K562 (cell line): ENCODE results near the gene YPEL1. TPM values are rescaled to one million over a fixed set of nuclear protein-coding genes. Genes with fewer than 3 reads are reported as not detected.

Experiments used
- CTCF ChIP-seq, 3 experiments: IDR thresholded peaks in 2 of 3; conservative IDR thresholded peaks in 1 of 3; 2 replicates each; pipeline ENCODE4 v1.5.1; 2011 to 2012; ENCODE audit warnings: low read length in 3 of 3, mild to moderate bottlenecking in 3 of 3, control low read depth in 2 of 3, improper control_type of control experiment in 1 of 3, inconsistent platforms in 1 of 3, low read depth in 1 of 3, mixed read lengths in 1 of 3, moderate library complexity in 1 of 3; ENCODE audit not compliant: insufficient read depth in 2 of 3
- HMGN3 ChIP-seq: IDR thresholded peaks from 2 replicates; pipeline ENCODE4 v1.6.1; 2011; ENCODE audit warnings: borderline replicate concordance, low read depth, mild to moderate bottlenecking, mixed read lengths, low read length; ENCODE audit not compliant: insufficient read length; ENCODE audit errors: extremely low read depth
- HMGXB4 ChIP-seq: sonication (generic); formaldehyde crosslinking; IDR thresholded peaks from 2 replicates; pipeline ENCODE4 v1.8.1; 2023; ENCODE audit warnings: mild to moderate bottlenecking, missing genetic modification reagents
- MAFK ChIP-seq: IDR thresholded peaks from 2 replicates; pipeline ENCODE4 v1.6.1; 2011; ENCODE audit warnings: low read length, improper control_type of control experiment
- PYGO2 ChIP-seq: fragments of 450-650 bp; IDR thresholded peaks from 2 replicates; pipeline ENCODE4 v1.6.1; 2016; ENCODE audit warnings: mild to moderate bottlenecking, missing genetic modification characterization, moderate library complexity, missing compliant biosample characterization
- STAT6 ChIP-seq: sonication (generic); formaldehyde crosslinking; IDR thresholded peaks from 2 replicates; pipeline ENCODE4 v1.8.1; 2023; ENCODE audit warnings: mild to moderate bottlenecking, missing genetic modification reagents
- XRCC5 ChIP-seq: fragments of 200-400 bp; formaldehyde crosslinking; IDR thresholded peaks from 2 replicates; pipeline ENCODE4 v1.6.1; 2017; ENCODE audit warnings: low read depth, mild to moderate bottlenecking, low read length
- YY1 ChIP-seq, 3 experiments: IDR thresholded peaks; 2 replicates each; pipeline ENCODE4 v1.6.1; 2011; ENCODE audit warnings: low read length in 2 of 3, mild to moderate bottlenecking in 2 of 3, moderate library complexity in 2 of 3, borderline replicate concordance in 1 of 3, control low read depth in 1 of 3, low read depth in 1 of 3; ENCODE audit not compliant: insufficient read depth in 3 of 3, insufficient replicate concordance in 2 of 3, control insufficient read depth in 1 of 3, insufficient read length in 1 of 3; ENCODE audit errors: extremely low read depth in 1 of 3
- ZNF121 ChIP-seq: sonication (generic); formaldehyde crosslinking; conservative IDR thresholded peaks from 2 replicates; pipeline ENCODE4 v1.8.0; 2022; ENCODE audit warnings: missing genetic modification reagents
- polyA plus RNA-seq, 8 experiments: library from polyadenylated mRNA; depleted of rRNA in 4 of 8; stranded (reverse) in 5 of 8; unstranded in 3 of 8; fragments of >200 nt; fragmentation: Nextera tagmentation in 2 of 8; fragmentation: Illumina TruSeq in 1 of 8; extraction: Ambion mirVana in 2 of 8; extraction: Trizol in 1 of 8; gene quantifications; 2 replicates each; pipeline versions ENCODE4 v1.2.1 to v1.2.3, GENCODE V29; 2011 to 2014; ENCODE audit warnings: inconsistent platforms in 1 of 8, missing spikeins in 1 of 8
- total RNA-seq, 7 experiments: library from RNA; depleted of rRNA in 6 of 7; stranded (reverse); fragments of >200 nt in 6 of 7; fragmentation: Illumina TruSeq in 2 of 7; extraction: Trizol in 2 of 7; gene quantifications; 2 replicates each; pipeline versions ENCODE4 v1.2.1 to v1.2.3, GENCODE V29; 2011 to 2021; ENCODE audit warnings: low replicate concordance in 1 of 7

The YPEL1 gene
- total and polyA plus RNA-seq, 9 of the 15 experiments (the other 6 are each of a cell fraction or from before 2014, with no cell fraction given): 0.07 to 2.2 (median 0.46) TPM

- TF ChIP-seq STAT6 (CRISPR knock-in tag) (peak; percentile 87; the same call in 1 of the 2 replicates), HMGXB4 (CRISPR knock-in tag) (peak; percentile 75; the same call in 1 of the 2 replicates), CTCF (IDR thresholded peaks at IDR 0.05 in 2 of 3, conservative IDR thresholded peaks at IDR 0.05 in 1 of 3; ENCODE audit: insufficient read depth in 2 of 3, low read depth in 1 of 3, low read length in 3 of 3) (peak in 1 of 3 experiments; percentile 14; a peak in 2 of 6 replicates), HMGN3 (no peak), MAFK (peak; percentile 22), PYGO2 (tag) (no peak), ZNF121 (CRISPR knock-in tag) (no peak), XRCC5 (no peak), YY1 (IDR thresholded peaks at IDR 0.05; ENCODE audit: borderline replicate concordance in 1 of 3, control insufficient read depth in 1 of 3, extremely low read depth in 1 of 3, insufficient read depth in 3 of 3, insufficient read length in 1 of 3, insufficient replicate concordance in 2 of 3, low read depth in 1 of 3, low read length in 2 of 3) (peak in 1 of 3 experiments; percentile 7)
These were observed 84.0 kb downstream of the YPEL1 start (continued) for GRCh38 chr22:21651521-21652009.
